Sigmoid colon (tissue), 7 donors: ENCODE data around the gene SPINDOC. TPM values are rescaled to one million over a fixed set of nuclear protein-coding genes. Genes with fewer than 3 reads are reported as not detected.

Experiments used
- DNase-seq: peaks from one replicate; pipeline ENCODE4 v3.0.0-alpha.2; 2019
- H3K27ac ChIP-seq, 4 donors: fragments of 200-600 bp; sonication (generic); one replicate each; pipeline ENCODE4 v1.5.1; 2016 to 2019; ENCODE audit warnings: mild to moderate bottlenecking in 1 of 4
- H3K27me3 ChIP-seq, 3 donors: fragments of 200-600 bp; sonication (generic); one replicate each; pipeline ENCODE4 v1.5.1; 2019; ENCODE audit warnings: mild to moderate bottlenecking in 1 of 3
- H3K36me3 ChIP-seq, 4 donors: fragments of 200-600 bp; sonication (generic); one replicate each; pipeline ENCODE4 v1.5.1; 2016 to 2019
- H3K4me1 ChIP-seq, 4 donors: fragments of 200-600 bp; sonication (generic); one replicate each; pipeline ENCODE4 v1.5.1; 2017 to 2019
- H3K4me3 ChIP-seq, 4 donors: fragments of 200-600 bp; sonication (generic); one replicate each; pipeline ENCODE4 v1.5.1; 2017 to 2019; ENCODE audit warnings: mild to moderate bottlenecking in 2 of 4, moderate library complexity in 1 of 4
- H3K9me3 ChIP-seq, 4 donors: fragments of 200-600 bp in 3 of 4; sonication (generic) in 3 of 4; one replicate each; pipeline versions ENCODE4 v1.5.1 to v1.6.1; 2013 to 2019
- CTCF ChIP-seq, 4 experiments: fragments of 450-650 bp in 3 of 4; fragments of 200-600 bp in 1 of 4; IDR thresholded peaks; one replicate each; pipeline ENCODE4 v1.5.1; 2016 to 2019; ENCODE audit warnings: antibody characterized with exemption in 4 of 4, mild to moderate bottlenecking in 3 of 4, moderate library complexity in 2 of 4
- EP300 ChIP-seq, 4 donors: sonication (generic); formaldehyde crosslinking; IDR thresholded peaks; one replicate each; pipeline ENCODE4 v1.6.1; 2017; ENCODE audit warnings: antibody characterized with exemption in 4 of 4
- POLR2A ChIP-seq, 2 donors: fragments of 450-650 bp; IDR thresholded peaks; one replicate each; pipeline ENCODE4 v1.6.1; 2016; ENCODE audit warnings: antibody characterized with exemption in 2 of 2, mild to moderate bottlenecking in 2 of 2, moderate library complexity in 2 of 2
- POLR2AphosphoS5 ChIP-seq, 4 donors: sonication (generic); formaldehyde crosslinking; IDR thresholded peaks; one replicate each; pipeline ENCODE4 v1.6.1; 2017; ENCODE audit warnings: antibody characterized with exemption in 4 of 4
- WGBS, 2 donors: extraction: QIAGEN DNeasy Blood & Tissue Kit; methylation state at CpG; one replicate each; pipeline ENCODE4 v1.1.7; 2013; 5-methylcytosine and 5-hydroxymethylcytosine counted together
- intact Hi-C: fragments of 100-400 bp; cut with DNase I; formaldehyde crosslinking; loops from one replicate; pipeline ENCODE4 v1.15.1; 2023
- polyA plus RNA-seq, 3 donors: library from polyadenylated mRNA; stranded (reverse); fragments of 200-250 nt; gene quantifications; one replicate each; pipeline ENCODE4 v1.2.3, GENCODE V29; 2013
- total RNA-seq, 4 donors: library from RNA; depleted of rRNA; stranded (reverse); fragments of >200 nt; gene quantifications; one replicate each; pipeline ENCODE4 v1.1.0, GENCODE V29; 2016
- donor health status: healthy with polysubstance abuse.
- donor health status: Bipolar disorder and iron deficiency.
- donor health status: healthy.

SPINDOC gene
- total and polyA plus RNA-seq, 7 donors, result 4.6 to 15.2 (median 12.2) TPM

- 1 to 2% methylated on average over 40 of the region's 40 CpGs for WGBS, 2 donors
- Histone ChIP-seq H3K4me3 (peak overlapping the region; percentile 71 to 95 (median 88)), H3K27me3 (no peaks in the 10 kb centered on the region), H3K36me3 (peaks cover 0 to 20% (median 4%) of the 10 kb centered on the region in 4 donors), H3K27ac (peak overlapping the region; percentile 83 to 92 (median 87)), H3K9me3 (no peaks in the 10 kb centered on the region), H3K4me1 (peaks cover 0 to 58% (median 54%) of the 10 kb centered on the region in 4 donors)
- no peak for TF ChIP-seq CTCF (IDR thresholded peaks at IDR 0.05)
- TF ChIP-seq POLR2A (IDR thresholded peaks at IDR 0.05), result no peak
- no peak for TF ChIP-seq EP300 (IDR thresholded peaks at IDR 0.05)
- no peak for TF ChIP-seq POLR2AphosphoS5 (IDR thresholded peaks at IDR 0.05)
- DNase-seq, result peak; percentile 77
- intact Hi-C loops, result loop anchor here (2.0 kb wide), 1 partner anchor 33 kb away; no protein-coding TSS in a partner anchor
Measured at GRCh38 chr11:63839508-63840355, 26.5 kb downstream of the SPINDOC start.

- DNase-seq, result no peak
- Histone ChIP-seq H3K4me3 (peak overlapping the region; percentile 71 to 95 (median 88)), H3K27ac (peak overlapping the region; percentile 83 to 92 (median 87)), H3K36me3 (peaks cover 0 to 20% (median 4%) of the 10 kb centered on the region in 4 donors), H3K4me1 (peaks cover 0 to 66% (median 62%) of the 10 kb centered on the region in 4 donors), H3K27me3 (no peaks in the 10 kb centered on the region), H3K9me3 (no peaks in the 10 kb centered on the region)
- intact Hi-C loops, result no loop called here
- WGBS, 2 donors, result 2 to 6% methylated on average over 13 of the region's 13 CpGs
- no peak for TF ChIP-seq POLR2AphosphoS5 (IDR thresholded peaks at IDR 0.05)
- TF ChIP-seq POLR2A (IDR thresholded peaks at IDR 0.05), result no peak
- no peak for TF ChIP-seq EP300 (IDR thresholded peaks at IDR 0.05)
- no peak for TF ChIP-seq CTCF (IDR thresholded peaks at IDR 0.05)
Measured at GRCh38 chr11:63840356-63841060, 27.3 kb downstream of the SPINDOC start.

- DNase-seq, result no peak
- intact Hi-C loops, result no loop called here
- WGBS, 2 donors, result 35 to 47% methylated on average over 3 of the region's 3 CpGs
Measured at GRCh38 chr11:63841554-63841953, 28.3 kb downstream of the SPINDOC start.

GRCh38 chr11:63843041-63843440 is 29.8 kb downstream of the SPINDOC start:
- DNase-seq, result no peak
- WGBS, 2 donors, result 13 to 31% methylated on average over 1 of the region's 1 CpG
- Histone ChIP-seq H3K36me3 (peaks cover 0 to 20% (median 4%) of the 10 kb centered on the region in 4 donors), H3K9me3 (no peaks in the 10 kb centered on the region), H3K4me3 (no peak overlapping the region), H3K27me3 (no peaks in the 10 kb centered on the region), H3K4me1 (peaks cover 0 to 74% (median 65%) of the 10 kb centered on the region in 4 donors), H3K27ac (peak overlapping the region; percentile 23 to 83 (median 36))
- intact Hi-C loops, result no loop called here
- no peak for TF ChIP-seq EP300 (IDR thresholded peaks at IDR 0.05)
- no peak for TF ChIP-seq POLR2AphosphoS5 (IDR thresholded peaks at IDR 0.05)
- no peak for TF ChIP-seq CTCF (IDR thresholded peaks at IDR 0.05)
- TF ChIP-seq POLR2A (IDR thresholded peaks at IDR 0.05), result no peak

More at GRCh38 chr11:63841554-63841953, 28.3 kb downstream of the SPINDOC start:
- H3K4me3 ChIP-seq, result peak overlapping the region in 2 of 4 donors; percentile 84 to 95
- peaks cover 0 to 71% (median 66%) of the 10 kb centered on the region in 4 donors for H3K4me1 ChIP-seq
- H3K36me3 ChIP-seq, result peaks cover 0 to 20% (median 4%) of the 10 kb centered on the region in 4 donors
- H3K27me3 ChIP-seq, result no peaks in the 10 kb centered on the region
- H3K9me3 ChIP-seq, result no peaks in the 10 kb centered on the region
- no peak for TF ChIP-seq POLR2A (IDR thresholded peaks at IDR 0.05)
- H3K27ac ChIP-seq, result peak overlapping the region; percentile 83 to 92 (median 87)

- H3K36me3 ChIP-seq, result peaks cover 0 to 20% (median 4%) of the 10 kb centered on the region in 4 donors
- no peak for TF ChIP-seq CTCF (IDR thresholded peaks at IDR 0.05)
- no peak for TF ChIP-seq POLR2A (IDR thresholded peaks at IDR 0.05)
- no peak for TF ChIP-seq EP300 (IDR thresholded peaks at IDR 0.05)
- TF ChIP-seq POLR2AphosphoS5 (IDR thresholded peaks at IDR 0.05), result no peak
- no peak overlapping the region for H3K4me3 ChIP-seq
- no peaks in the 10 kb centered on the region for H3K9me3 ChIP-seq
- intact Hi-C loops, result no loop called here
- no peak for DNase-seq
- 91% methylated on average over 4 of the region's 4 CpGs for WGBS, 2 donors
- H3K27ac ChIP-seq, result peak overlapping the region in 2 of 4 donors; percentile 18 to 48
- peaks cover 0 to 71% (median 63%) of the 10 kb centered on the region in 4 donors for H3K4me1 ChIP-seq
- H3K27me3 ChIP-seq, result no peaks in the 10 kb centered on the region
Measured at GRCh38 chr11:63844836-63845235, 31.6 kb downstream of the SPINDOC start.
